Measurements from ENCODE around the gene KCNK10.

DNA sequence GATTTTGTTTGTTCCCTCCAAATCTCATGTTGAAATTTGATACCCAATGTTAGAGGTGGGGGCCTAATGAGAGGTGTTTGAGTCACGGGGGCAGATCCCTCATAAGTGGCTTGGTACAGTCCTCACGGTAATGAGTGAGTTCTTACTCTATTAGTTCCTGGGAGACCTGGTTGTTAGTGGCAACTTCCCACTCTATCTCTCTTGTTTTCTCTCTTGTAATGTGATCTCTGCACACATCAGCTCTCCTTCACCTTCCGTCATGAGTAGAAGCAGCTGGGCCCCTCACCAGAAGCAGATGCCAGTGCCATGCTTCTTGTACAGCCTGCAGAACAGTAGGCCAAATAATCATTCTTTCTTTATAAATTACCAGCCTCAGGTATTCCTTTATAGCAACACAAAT lies 29.6 kb upstream of the KCNK10 start:
- TF ChIP-seq, protein P1, sequence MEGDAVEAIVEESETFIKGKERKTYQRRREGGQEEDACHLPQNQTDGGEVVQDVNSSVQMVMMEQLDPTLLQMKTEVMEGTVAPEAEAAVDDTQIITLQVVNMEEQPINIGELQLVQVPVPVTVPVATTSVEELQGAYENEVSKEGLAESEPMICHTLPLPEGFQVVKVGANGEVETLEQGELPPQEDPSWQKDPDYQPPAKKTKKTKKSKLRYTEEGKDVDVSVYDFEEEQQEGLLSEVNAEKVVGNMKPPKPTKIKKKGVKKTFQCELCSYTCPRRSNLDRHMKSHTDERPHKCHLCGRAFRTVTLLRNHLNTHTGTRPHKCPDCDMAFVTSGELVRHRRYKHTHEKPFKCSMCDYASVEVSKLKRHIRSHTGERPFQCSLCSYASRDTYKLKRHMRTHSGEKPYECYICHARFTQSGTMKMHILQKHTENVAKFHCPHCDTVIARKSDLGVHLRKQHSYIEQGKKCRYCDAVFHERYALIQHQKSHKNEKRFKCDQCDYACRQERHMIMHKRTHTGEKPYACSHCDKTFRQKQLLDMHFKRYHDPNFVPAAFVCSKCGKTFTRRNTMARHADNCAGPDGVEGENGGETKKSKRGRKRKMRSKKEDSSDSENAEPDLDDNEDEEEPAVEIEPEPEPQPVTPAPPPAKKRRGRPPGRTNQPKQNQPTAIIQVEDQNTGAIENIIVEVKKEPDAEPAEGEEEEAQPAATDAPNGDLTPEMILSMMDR (IDR thresholded peaks at IDR 0.05), result no peak
- no peak for TF ChIP-seq POLR2A (IDR thresholded peaks at IDR 0.05)
